HG03439 (cell line): ENCODE measurements around the gene RBM27.
"Not testable (repeated sequence)": the region's sequence is repeated elsewhere in the genome, so short reads cannot be mapped to it uniquely, and the experiment has no call there.

ENCODE experiments used
- ATAC-seq: cut with Tn5 transposase; IDR thresholded peaks from one replicate; pipeline ENCODE4 v1.9.1; 2021; ENCODE audit warnings: mild to moderate bottlenecking, moderate library complexity; ENCODE audit not compliant: unreplicated experiment

Gene RBM27

GRCh38 chr5:146203011-146203871 is at the start of gene RBM27:
TSS of gene RBM27 (plus strand) at chr5:146203605. CDS start at chr5:146203766, 161 bp downstream.
- peak; percentile 100 for ATAC-seq

GRCh38 chr5:146158255-146158654 is 45.1 kb upstream of the RBM27 start:
- no peak for ATAC-seq

- ATAC-seq, result no peak
These were observed 39.0 kb upstream of the RBM27 start for GRCh38 chr5:146164382-146164781.

- no peak for ATAC-seq
These were observed 37.9 kb upstream of the RBM27 start for GRCh38 chr5:146165460-146165859.

- ATAC-seq, result no peak
These were observed 37.5 kb upstream of the RBM27 start for GRCh38 chr5:146165903-146166302.

- ATAC-seq, result no peak
These were observed 34.3 kb upstream of the RBM27 start for GRCh38 chr5:146169076-146169475.

GRCh38 chr5:146173049-146173448 is 30.4 kb upstream of the RBM27 start:
- ATAC-seq, result peak; percentile 53

- ATAC-seq, result peak; percentile 91
These were observed 29.8 kb upstream of the RBM27 start for GRCh38 chr5:146173597-146173996.

- ATAC-seq, result no peak
These were observed 26.6 kb upstream of the RBM27 start for GRCh38 chr5:146176805-146177204.

- no peak for ATAC-seq
These were observed 23.7 kb upstream of the RBM27 start for GRCh38 chr5:146179696-146180095.

GRCh38 chr5:146183403-146183802 is 20.0 kb upstream of the RBM27 start:
- not testable (repeated sequence) for ATAC-seq

GRCh38 chr5:146185161-146185560 is 18.2 kb upstream of the RBM27 start:
- ATAC-seq, result no peak

GRCh38 chr5:146188358-146188757 is 15.0 kb upstream of the RBM27 start:
- no peak for ATAC-seq

- ATAC-seq, result no peak
These were observed 10.8 kb upstream of the RBM27 start for GRCh38 chr5:146192571-146193043.

GRCh38 chr5:146193285-146193684 is 10.1 kb upstream of the RBM27 start:
- no peak for ATAC-seq

GRCh38 chr5:146194997-146195396 is 8.4 kb upstream of the RBM27 start:
- ATAC-seq, result not testable (repeated sequence)

GRCh38 chr5:146196459-146197048 is 6.9 kb upstream of the RBM27 start:
- no peak for ATAC-seq

GRCh38 chr5:146199176-146199815 is 4.1 kb upstream of the RBM27 start:
- ATAC-seq, result no peak

GRCh38 chr5:146201795-146202194 is 1.6 kb upstream of the RBM27 start:
- ATAC-seq, result not testable (repeated sequence)

GRCh38 chr5:146203872-146204192 is 427 bp downstream of the RBM27 start:
- no peak for ATAC-seq

- ATAC-seq, result no peak
These were observed 2.2 kb downstream of the RBM27 start for GRCh38 chr5:146205499-146206202.
